HepG2 (cell line): Measurements from ENCODE around the gene LECT2. TPM values are rescaled to one million over a fixed set of nuclear protein-coding genes. Genes with fewer than 3 reads are reported as not detected.

Experiments used
- ATRX ChIP-seq: sonication (generic); formaldehyde crosslinking; IDR thresholded peaks from 2 replicates; pipeline ENCODE4 v1.4.0; 2020; ENCODE audit warnings: missing genetic modification reagents, borderline replicate concordance
- BRCA1 ChIP-seq: sonication (generic); formaldehyde crosslinking; IDR thresholded peaks from 2 replicates; pipeline ENCODE4 v1.4.0; 2020; ENCODE audit warnings: missing genetic modification reagents
- FOSL1 ChIP-seq: sonication (generic); formaldehyde crosslinking; IDR thresholded peaks from 2 replicates; pipeline ENCODE4 v1.9.0; 2021; ENCODE audit warnings: missing genetic modification reagents, borderline replicate concordance
- GTF3A ChIP-seq: sonication (generic); formaldehyde crosslinking; conservative IDR thresholded peaks from 2 replicates; pipeline ENCODE4 v1.4.0; 2020; ENCODE audit warnings: mild to moderate bottlenecking, missing genetic modification reagents
- HOXA9 ChIP-seq: sonication (generic); formaldehyde crosslinking; IDR thresholded peaks from 2 replicates; pipeline ENCODE4 v1.8.1; 2022; ENCODE audit warnings: missing genetic modification reagents, mild to moderate bottlenecking, moderate library complexity, borderline replicate concordance
- POGK ChIP-seq: sonication (generic); formaldehyde crosslinking; conservative IDR thresholded peaks from 2 replicates; pipeline ENCODE4 v1.8.0; 2022; ENCODE audit warnings: mild to moderate bottlenecking, moderate library complexity, missing genetic modification reagents
- REST ChIP-seq, 2 experiments: IDR thresholded peaks; 2 replicates each; pipeline ENCODE4 v1.6.1; 2011 to 2012; ENCODE audit warnings: low read length in 2 of 2, borderline replicate concordance in 1 of 2, low read depth in 1 of 2, mild to moderate bottlenecking in 1 of 2, moderate library complexity in 1 of 2
- SAP130 ChIP-seq: IDR thresholded peaks from 2 replicates; pipeline ENCODE4 v1.6.1; 2016; ENCODE audit warnings: low read depth
- SP5 ChIP-seq: IDR thresholded peaks from 2 replicates; pipeline ENCODE4 v1.6.1; 2016; ENCODE audit warnings: low read depth, borderline replicate concordance
- ZSCAN30 ChIP-seq: sonication (generic); formaldehyde crosslinking; IDR thresholded peaks from 2 replicates; pipeline ENCODE4 v1.5.0; 2020; ENCODE audit warnings: mild to moderate bottlenecking, missing genetic modification reagents
- polyA plus RNA-seq, 8 experiments: library from polyadenylated mRNA; depleted of rRNA in 3 of 8; stranded (reverse) in 7 of 8; unstranded in 1 of 8; fragments of >200 nt; fragmentation: Illumina TruSeq in 4 of 8; extraction: Trizol in 4 of 8; gene quantifications; 2 replicates each; pipeline versions ENCODE4 v1.2.1 to v1.2.3, GENCODE V29; 2011 to 2016; ENCODE audit warnings: low read depth in 4 of 8, missing spikeins in 1 of 8, mixed read lengths in 1 of 8; ENCODE audit not compliant: insufficient read depth in 1 of 8
- total RNA-seq, 5 experiments: library from RNA; depleted of rRNA; stranded (reverse); fragments of >200 nt; fragmentation: Illumina TruSeq; extraction: Trizol; gene quantifications; 2 replicates each; pipeline ENCODE4 v1.2.3, GENCODE V29; 2016; ENCODE audit warnings: low read depth in 1 of 5
- TF ChIP-seq, protein P1 (sequence below): sonication (generic); formaldehyde crosslinking; conservative IDR thresholded peaks from 2 replicates; pipeline ENCODE4 v1.4.0; 2020; ENCODE audit warnings: missing genetic modification reagents
- TF ChIP-seq, protein P2 (sequence below): fragments of 450-650 bp; IDR thresholded peaks from 2 replicates; pipeline ENCODE4 v1.6.1; 2016
- TF ChIP-seq, protein P3 (sequence below): sonication (generic); formaldehyde crosslinking; IDR thresholded peaks from 2 replicates; pipeline ENCODE4 v1.5.0; 2020; ENCODE audit warnings: mild to moderate bottlenecking, missing genetic modification reagents, borderline replicate concordance
- TF ChIP-seq, protein P4 (sequence below), 2 experiments: sonication (generic) in 1 of 2; formaldehyde crosslinking in 1 of 2; IDR thresholded peaks; 2 replicates each; pipeline versions ENCODE4 v1.4.0 to v1.6.1; 2018 to 2020; ENCODE audit warnings: missing genetic modification reagents in 2 of 2, borderline replicate concordance in 1 of 2, low read depth in 1 of 2, mild to moderate bottlenecking in 1 of 2, missing biosample characterization in 1 of 2

Gene LECT2
- total and polyA plus RNA-seq, 2 of the 13 experiments (the other 11 are each of a cell fraction or from before 2014, with no cell fraction given) = not detected

DNA sequence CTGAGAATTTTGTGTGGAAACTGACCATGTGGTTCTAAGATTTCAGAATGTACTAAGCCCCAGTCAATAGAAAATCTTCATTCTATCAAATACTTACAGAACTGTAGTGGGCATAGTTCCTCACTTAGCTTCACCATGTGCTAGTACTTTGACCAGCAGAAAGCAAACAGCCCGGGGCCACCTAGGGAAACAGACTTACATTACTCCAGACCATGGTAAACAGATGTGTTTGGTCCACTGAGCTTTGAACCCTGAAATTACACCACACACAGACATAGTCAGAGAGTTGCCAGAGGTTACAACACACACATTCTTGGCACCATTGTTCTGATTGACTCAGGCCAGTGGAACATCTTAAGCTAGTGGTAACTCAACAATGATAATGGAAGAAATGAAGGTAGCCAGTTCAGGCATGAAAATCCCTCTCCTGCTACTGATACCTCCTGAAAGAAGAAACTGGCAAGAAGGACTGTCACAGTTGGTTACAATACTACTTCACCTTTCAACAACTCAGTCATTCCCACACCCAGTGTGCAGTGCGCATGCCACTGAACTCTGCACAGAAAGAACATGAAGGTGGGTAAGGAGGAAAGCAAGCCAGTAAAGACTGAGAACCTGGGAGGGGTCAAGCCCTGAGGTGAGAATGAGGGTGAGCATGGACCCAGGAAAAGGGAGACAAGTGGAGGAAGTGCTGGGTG lies 18.7 kb upstream of the LECT2 start (continued):
- TF ChIP-seq REST (IDR thresholded peaks at IDR 0.05; ENCODE audit: borderline replicate concordance in 1 of 2, low read depth in 1 of 2, low read length in 2 of 2) (peak in 1 of 2 experiments; percentile 84; a peak in 2 of 4 replicates), BRCA1 (peak; percentile 80; the same call in 1 of the 2 replicates), FOSL1 (CRISPR knock-in tag) (0 out of 2 replicates have a peak, but pooled peaks have one; percentile 44), POGK (peak; percentile 51; the same call in 1 of the 2 replicates), ZSCAN30 (CRISPR knock-in tag) (no peak), GTF3A (CRISPR knock-in tag) (no peak), ATRX (CRISPR knock-in tag) (no peak), SAP130 (CRISPR knock-in tag) (peak; percentile 89), SP5 (CRISPR knock-in tag) (no peak), HOXA9 (no peak)
- TF ChIP-seq, protein P1, sequence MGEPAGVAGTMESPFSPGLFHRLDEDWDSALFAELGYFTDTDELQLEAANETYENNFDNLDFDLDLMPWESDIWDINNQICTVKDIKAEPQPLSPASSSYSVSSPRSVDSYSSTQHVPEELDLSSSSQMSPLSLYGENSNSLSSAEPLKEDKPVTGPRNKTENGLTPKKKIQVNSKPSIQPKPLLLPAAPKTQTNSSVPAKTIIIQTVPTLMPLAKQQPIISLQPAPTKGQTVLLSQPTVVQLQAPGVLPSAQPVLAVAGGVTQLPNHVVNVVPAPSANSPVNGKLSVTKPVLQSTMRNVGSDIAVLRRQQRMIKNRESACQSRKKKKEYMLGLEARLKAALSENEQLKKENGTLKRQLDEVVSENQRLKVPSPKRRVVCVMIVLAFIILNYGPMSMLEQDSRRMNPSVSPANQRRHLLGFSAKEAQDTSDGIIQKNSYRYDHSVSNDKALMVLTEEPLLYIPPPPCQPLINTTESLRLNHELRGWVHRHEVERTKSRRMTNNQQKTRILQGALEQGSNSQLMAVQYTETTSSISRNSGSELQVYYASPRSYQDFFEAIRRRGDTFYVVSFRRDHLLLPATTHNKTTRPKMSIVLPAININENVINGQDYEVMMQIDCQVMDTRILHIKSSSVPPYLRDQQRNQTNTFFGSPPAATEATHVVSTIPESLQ = no peak
- TF ChIP-seq, protein P2, sequence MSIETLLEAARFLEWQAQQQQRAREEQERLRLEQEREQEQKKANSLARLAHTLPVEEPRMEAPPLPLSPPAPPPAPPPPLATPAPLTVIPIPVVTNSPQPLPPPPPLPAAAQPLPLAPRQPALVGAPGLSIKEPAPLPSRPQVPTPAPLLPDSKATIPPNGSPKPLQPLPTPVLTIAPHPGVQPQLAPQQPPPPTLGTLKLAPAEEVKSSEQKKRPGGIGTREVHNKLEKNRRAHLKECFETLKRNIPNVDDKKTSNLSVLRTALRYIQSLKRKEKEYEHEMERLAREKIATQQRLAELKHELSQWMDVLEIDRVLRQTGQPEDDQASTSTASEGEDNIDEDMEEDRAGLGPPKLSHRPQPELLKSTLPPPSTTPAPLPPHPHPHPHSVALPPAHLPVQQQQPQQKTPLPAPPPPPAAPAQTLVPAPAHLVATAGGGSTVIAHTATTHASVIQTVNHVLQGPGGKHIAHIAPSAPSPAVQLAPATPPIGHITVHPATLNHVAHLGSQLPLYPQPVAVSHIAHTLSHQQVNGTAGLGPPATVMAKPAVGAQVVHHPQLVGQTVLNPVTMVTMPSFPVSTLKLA = peak; percentile 43; the same call in 1 of the 2 replicates
- TF ChIP-seq, protein P3, sequence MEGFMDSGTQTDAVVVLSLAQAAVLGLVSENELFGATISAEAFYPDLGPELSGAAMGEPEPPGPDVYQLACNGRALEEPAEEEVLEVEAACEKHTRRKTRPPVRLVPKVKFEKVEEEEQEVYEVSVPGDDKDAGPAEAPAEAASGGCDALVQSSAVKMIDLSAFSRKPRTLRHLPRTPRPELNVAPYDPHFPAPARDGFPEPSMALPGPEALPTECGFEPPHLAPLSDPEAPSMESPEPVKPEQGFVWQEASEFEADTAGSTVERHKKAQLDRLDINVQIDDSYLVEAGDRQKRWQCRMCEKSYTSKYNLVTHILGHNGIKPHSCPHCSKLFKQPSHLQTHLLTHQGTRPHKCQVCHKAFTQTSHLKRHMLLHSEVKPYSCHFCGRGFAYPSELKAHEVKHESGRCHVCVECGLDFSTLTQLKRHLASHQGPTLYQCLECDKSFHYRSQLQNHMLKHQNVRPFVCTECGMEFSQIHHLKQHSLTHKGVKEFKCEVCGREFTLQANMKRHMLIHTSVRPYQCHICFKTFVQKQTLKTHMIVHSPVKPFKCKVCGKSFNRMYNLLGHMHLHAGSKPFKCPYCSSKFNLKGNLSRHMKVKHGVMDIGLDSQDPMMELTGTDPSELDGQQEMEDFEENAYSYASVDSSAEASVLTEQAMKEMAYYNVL = peak; percentile 84; the same call in 1 of the 2 replicates
- TF ChIP-seq, protein P4, sequence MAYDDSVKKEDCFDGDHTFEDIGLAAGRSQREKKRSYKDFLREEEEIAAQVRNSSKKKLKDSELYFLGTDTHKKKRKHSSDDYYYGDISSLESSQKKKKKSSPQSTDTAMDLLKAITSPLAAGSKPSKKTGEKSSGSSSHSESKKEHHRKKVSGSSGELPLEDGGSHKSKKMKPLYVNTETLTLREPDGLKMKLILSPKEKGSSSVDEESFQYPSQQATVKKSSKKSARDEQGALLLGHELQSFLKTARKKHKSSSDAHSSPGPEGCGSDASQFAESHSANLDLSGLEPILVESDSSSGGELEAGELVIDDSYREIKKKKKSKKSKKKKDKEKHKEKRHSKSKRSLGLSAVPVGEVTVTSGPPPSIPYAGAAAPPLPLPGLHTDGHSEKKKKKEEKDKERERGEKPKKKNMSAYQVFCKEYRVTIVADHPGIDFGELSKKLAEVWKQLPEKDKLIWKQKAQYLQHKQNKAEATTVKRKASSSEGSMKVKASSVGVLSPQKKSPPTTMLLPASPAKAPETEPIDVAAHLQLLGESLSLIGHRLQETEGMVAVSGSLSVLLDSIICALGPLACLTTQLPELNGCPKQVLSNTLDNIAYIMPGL (CRISPR knock-in tag; IDR thresholded peaks at IDR 0.05; ENCODE audit: borderline replicate concordance in 1 of 2, low read depth in 1 of 2) = peak in 1 of 2 experiments; percentile 83; a peak in 1 of 4 replicates
